ENCODE measurements around the gene SMPDL3A.

GRCh38 chr6:122806291-122806690 lies 17.2 kb downstream of the SMPDL3A start:
- TF ChIP-seq CTCF (IDR thresholded peaks at IDR 0.05) (no peak), POLR2A (IDR thresholded peaks at IDR 0.05) (no peak), EP300 (IDR thresholded peaks at IDR 0.05) (no peak)

Measured in ovary (tissue), 3 donors.